HG03354 (cell line): Measurements from ENCODE around the gene YIPF2.
"Not testable (repeated sequence)": the region's sequence is repeated elsewhere in the genome, so short reads cannot be mapped to it uniquely, and the experiment has no call there.

Experiments
- ATAC-seq: cut with Tn5 transposase; IDR thresholded peaks from one replicate; pipeline ENCODE4 v1.9.1; 2021; ENCODE audit warnings: mild to moderate bottlenecking; ENCODE audit not compliant: unreplicated experiment, poor library complexity, severe bottlenecking

The YIPF2 gene

DNA sequence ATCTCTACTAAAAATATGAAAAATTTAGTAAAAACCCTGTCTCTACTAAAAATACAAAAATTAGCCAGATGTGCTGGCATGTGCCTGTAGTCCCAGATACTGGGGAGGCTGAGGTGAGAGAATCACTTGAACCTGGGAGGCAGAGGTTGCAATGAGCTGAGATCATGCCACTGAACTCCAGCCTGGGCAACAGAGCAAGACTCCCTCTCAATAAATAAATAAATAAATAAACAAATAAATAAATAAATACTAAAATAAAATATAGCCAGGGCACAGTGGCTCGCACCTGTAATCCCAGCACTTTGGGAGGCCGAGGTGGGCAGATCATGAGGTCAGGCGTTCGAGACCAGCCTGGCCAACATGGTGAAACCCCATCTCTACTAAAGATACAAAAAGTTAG, 15.0 kb upstream of the YIPF2 start:
- not testable (repeated sequence) for ATAC-seq

DNA sequence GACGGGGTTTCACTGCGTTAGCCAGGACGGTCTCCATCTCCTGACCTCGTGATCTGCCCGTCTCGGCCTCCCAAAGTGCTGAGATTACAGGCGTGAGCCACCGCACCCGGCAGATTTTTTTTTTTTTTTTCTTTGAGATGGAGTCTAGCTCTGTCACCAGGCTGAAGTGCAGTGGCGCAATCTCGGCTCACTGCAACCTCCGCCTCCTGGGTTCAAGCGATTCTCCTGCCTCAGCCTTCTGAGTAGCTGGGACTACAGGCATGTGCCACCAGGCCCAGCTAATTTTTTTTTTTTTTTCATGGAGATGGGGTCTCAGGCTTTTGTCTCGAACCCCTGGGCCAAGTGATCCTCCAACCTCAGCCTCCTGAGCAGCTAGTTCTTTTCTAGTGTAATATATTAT, 13.2 kb upstream of the YIPF2 start:
- not testable (repeated sequence) for ATAC-seq

DNA sequence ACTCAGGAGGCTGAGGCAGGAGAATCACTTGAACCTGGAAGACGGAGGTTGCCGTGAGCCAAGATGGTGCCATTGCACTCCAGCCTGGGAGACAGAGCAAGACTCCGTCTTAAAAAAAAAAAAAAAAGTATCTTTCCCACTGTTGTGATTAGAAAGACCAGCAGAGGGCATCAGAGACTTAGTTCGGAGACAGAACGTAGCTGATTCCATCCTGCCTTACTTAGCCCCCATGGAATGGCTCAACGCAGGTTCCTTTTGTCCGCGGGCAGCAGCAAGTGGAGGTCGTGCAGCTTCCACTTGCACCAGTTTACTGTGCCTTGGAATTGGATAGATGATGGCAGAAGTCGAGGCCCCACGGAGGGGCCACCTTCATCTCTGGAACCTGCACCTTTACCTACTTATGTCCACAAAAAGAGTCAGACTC, 8.2 kb upstream of the YIPF2 start:
- ATAC-seq: no peak

DNA sequence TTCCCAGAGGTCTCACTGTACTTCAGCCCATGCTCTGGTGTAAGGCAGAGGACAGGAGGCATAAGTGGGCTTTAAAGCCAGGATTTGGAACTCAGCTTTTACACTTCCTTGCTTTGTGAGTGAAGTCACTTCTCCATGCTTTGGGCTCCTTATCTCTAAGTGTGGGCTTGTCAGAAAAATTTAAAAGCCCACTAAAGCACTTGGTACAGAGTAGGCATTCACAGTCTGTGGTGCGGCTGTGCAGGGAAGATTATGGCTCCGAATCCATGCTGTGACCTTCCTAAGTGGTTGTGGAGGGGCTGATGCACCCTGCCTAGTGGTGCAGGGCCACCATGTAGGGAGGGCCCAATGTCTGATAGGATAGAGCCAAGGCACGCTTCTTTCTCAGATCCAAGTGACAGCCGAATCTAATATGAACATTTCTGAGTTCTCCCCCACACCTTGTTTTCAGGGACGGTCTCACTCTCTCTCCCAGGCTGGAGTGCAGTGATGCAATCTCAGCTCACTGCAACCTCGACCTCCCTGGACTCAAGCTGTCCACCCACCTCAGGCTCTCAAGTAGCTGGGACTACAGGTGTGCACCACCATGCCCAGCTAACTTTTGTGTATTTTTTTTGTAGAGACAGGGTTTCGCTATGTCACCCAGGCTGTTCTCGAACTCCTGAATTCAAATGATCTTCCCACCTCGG, 7.1 kb upstream of the YIPF2 start:
- ATAC-seq: no peak

DNA sequence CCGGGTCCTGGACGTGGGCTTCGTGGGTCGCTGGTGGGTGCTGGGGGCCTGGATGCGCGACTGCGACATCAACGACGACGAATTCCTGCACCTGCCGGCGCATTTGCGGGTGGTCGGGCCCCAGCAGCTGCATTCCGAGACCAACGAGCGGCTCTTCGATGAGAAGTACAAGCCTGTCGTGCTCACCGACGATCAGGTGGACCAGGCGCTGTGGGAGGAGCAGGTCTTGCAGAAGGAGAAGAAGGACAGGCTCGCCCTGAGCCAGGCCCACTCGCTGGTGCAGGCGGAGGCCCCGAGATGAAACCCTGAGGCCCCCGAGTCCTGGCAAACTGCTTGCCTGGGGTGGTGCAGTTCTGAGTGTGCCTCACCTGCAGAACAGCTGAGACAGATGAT, 959 bp upstream of the YIPF2 start:
- no peak for ATAC-seq

DNA sequence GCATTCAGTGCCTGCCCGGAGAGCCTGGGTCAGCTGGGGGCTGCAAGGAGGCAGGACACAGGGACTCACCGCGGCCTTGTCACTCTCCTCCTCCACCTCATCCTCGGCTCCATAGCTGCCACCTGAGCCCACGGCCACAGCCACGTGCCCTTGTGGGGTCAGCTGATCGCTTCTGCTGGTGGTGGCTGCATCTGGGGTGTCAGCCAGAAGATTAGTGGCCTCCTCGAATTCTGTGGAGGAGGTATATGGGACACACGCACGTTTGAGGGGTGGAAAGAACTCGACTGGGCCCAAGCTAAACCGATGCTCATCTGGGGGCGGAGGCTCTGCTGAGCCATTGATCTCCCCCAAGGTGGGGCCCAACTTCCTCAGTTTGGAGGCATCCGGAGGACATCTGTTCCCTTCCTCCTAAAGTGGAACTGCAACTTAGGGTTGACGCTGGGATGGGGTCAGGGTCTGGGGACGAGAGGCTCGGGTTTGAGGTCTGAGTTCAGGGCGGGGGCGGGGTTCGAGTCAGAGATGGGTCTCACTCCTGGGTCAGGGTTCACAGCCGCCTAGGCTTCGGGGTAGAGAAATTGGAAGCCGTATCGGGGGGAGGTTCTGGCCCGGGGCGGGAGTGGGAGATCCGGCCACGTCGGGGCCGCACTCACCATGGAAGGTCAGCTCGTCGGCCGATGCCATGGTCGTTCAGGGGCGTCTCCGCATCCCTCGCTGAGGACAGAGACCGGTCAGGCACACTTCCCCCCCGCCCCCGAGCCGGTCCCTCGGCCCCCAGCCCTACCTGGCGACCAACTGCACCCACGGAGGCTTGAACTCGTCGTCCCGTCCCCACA, 493 bp downstream of the YIPF2 start:
- no peak for ATAC-seq

DNA sequence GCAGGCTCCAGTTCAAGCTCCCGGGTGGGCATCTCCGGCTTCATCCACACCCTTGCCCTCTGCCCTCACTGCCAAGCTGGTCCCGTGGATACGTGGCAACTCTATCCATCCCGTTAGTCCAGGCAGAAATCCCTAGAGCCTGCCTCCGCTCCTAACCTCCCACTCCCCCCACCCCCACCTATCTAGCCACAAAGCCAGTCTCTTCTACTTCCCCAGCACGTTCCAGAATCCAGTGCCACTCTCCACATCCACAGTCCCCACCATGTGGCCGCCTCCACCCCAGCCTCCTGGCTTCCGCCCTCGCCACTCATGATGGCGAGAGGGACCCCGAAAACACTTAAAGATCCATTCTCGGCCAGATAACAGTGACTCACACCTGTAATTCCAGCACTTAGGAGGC, 3.8 kb downstream of the YIPF2 start:
- ATAC-seq: no peak

DNA sequence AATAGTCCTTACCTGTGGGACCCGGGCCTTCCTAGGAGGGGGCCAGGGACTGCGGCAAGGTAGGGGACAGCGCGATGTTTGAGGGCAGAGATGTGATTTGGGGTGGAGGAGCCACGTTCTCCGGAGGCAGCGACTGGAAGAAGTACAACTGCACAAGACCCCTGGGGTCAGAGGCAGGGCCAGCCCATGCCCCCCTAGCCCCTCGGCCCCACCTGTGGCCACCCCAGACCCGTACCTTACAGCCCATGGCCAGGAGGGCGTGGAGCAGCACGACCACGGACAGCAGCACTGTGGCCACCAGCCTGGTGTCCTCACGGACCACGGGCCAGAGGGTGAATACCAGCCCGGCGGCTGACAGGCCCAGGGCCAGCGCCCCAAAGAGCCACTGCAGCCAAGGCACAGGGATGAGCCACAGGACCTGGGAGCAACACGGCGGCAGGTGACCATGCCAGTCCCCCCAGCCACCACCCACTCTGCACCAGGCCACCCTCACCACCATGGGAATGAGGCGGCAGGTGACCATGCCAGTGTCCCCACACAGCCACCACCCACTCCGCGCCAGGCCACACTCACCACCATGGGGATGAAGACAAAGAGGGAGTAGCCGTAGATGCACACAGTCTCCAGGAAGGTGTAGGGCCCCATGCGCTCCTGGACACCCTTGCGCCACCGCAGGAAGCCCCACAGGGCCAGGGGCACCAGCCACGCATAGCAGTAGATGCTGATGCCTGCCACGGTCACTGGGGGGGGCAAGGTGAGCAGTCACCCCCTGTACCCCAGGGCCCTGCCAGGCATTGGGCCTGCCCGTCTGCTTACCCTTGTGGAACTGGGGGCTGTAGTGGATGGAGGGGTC, 5.0 kb downstream of the YIPF2 start:
- ATAC-seq: no peak

DNA sequence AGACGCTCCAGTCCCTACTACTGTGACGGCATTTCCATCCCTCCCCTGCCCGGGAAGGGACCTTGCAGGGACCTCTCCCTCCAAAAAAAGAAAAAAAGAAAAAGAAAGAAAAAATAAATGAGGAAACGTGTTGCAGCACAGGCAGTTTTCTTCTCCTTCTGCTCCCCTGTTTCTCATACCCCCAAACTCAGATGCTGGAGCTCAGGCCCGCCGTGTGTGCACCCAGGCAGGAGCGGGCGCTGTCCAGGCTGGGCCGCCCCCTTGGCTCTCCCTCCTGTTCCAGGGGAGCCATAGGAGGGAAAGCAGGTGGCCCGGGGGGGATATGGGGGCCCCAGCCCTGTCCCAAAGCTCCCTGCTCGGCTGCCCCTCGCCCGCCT, 5.8 kb downstream of the YIPF2 start:
- no peak for ATAC-seq

DNA sequence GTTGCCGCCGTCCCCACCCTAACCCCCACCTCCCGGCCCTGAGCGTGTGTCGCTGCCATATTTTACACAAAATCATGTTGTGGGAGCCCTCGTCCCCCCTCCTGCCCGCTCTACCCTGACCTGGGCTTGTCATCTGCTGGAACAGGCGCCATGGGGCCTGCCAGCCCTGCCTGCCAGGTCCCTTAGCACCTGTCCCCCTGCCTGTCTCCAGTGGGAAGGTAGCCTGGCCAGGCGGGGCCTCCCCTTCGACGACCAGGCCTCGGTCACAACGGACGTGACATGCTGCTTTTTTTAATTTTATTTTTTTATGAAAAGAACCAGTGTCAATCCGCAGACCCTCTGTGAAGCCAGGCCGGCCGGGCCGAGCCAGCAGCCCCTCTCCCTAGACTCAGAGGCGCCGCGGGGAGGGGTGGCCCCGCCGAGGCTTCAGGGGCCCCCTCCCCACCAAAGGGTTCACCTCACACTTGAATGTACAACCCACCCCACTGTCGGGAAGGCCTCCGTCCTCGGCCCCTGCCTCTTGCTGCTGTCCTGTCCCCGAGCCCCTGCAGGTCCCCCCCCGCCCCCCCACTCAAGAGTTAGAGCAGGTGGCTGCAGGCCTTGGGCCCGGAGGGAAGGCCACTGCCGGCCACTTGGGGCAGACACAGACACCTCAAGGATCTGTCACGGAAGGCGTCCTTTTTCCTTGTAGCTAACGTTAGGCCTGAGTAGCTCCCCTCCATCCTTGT, 6.4 kb downstream of the YIPF2 start:
- no peak for ATAC-seq

DNA sequence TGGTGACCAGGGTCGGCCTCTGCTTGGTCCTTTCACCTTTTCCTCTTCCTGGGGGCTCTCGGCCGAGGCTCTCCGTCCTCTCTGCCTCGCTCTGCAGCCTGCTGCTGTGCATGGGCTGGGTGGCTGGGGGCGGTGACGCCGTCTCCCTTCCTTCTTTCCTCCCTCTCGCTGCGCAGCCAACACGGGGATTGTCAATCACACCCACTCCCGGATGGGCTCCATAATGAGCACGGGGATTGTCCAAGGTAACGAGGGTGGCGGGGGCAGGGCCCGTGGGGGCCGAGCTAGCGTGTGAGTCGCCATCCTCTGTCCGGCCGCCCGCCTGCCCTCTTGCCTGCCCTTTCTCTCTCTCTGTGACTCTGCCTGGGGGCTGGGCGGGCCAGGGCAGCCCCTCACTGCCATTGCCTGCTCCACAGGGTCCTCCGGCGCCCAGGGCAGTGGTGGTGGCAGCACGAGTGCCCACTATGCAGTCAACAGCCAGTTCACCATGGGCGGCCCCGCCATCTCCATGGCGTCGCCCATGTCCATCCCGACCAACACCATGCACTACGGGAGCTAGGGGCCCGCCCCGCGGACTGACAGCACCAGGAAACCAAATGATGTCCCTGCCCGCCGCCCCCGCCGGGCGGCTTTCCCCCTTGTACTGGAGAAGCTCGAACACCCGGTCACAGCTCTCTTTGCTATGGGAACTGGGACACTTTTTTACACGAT, 7.1 kb downstream of the YIPF2 start:
- no peak for ATAC-seq

DNA sequence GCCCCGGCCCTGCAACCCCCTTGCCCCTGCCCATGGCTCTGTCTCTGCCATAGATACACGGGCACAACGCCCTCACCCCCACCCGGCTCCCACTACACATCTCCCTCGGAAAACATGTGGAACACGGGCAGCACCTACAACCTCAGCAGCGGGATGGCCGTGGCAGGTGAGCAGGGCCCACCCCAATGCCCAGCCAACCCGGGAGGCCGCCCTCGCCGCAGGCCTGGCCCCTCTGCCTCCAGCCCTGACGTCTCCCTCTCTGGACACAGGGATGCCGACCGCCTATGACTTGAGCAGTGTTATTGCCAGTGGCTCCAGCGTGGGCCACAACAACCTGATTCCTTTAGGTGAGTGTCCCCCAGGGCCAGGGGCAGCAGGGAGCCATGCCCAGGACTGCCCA, 7.7 kb downstream of the YIPF2 start:
- ATAC-seq: no peak

DNA sequence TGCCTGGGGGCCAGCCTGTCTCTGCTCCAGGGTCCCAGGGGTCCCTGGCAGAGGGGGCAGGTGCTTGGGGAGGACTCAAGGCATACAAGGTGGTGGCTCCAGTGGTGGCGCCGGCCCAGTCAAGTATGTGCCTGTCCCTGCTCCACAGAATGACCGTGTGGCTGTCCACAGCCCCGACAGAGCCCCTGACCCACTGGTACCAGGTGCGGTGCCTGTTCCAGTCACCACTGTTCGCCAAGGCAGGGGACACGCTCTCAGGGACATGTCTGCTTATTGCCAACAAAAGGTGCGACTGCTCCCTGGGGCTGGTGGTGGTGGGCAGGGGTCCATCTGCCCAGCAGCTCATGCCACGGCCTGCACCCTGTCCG, 8.2 kb downstream of the YIPF2 start:
- ATAC-seq: no peak

DNA sequence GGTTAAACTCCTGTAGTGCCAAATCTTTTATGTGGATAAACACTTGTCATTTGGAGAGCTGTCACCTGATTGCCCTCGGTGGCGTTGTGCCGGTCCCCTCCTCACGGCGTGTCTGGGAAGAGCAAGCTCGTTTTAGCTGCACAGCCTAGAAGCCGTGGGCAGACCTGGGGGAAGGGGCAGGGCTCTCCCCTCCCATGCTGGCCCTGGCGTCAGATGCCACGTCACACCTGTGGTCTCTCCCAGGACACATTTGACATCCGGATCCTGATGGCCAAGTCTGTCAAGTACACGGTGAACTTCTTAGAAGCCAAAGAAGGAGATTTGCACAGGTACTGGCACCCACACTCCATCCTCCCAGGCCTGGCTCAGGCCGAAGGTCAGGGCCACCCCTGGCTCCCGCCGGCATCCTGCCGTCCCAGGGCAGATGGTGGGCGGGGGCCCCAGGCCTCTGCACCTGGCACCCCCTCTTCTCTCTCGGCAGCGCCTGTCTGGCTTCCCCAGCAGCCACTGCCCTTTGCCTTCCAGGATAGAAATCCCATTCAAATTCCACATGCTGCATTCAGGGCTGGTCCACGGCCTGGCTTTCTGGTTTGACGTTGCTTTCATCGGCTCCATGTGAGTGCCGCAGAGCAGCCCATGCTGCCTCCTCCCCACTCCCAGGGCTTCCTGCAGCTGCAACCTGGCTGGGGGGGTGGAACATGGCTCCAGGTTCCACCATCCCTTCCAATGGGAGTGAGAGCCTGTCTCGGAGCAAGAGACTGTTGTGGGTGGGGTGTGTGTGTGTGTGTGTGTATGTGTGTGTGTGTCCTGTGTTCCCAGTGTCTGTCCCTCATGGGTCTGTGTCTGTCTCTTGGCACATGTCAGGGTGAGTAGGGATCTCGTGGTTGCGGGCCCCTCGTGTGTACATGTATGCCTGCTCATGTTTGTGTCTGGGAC, 8.8 kb downstream of the YIPF2 start:
- ATAC-seq: no peak

DNA sequence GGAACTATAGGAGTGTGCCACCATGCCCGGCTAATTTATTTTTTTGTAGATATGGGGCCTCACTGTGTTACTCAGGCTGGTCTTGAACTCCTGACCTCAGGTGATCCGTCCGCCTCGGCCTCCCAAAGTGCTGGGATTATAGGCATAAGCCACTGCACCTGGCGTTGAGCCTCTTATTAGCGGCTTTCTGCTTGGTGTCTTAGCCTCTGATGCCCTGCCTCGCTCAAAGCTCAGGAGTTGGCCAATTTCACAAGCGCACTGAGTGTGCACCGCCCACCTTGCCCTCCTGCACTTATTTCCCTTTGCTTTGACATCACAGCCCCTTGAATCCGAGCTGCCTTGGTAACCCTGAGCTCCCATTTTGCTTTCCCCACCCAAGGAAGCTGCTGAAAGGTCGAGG, 10.1 kb downstream of the YIPF2 start:
- ATAC-seq: no peak

DNA sequence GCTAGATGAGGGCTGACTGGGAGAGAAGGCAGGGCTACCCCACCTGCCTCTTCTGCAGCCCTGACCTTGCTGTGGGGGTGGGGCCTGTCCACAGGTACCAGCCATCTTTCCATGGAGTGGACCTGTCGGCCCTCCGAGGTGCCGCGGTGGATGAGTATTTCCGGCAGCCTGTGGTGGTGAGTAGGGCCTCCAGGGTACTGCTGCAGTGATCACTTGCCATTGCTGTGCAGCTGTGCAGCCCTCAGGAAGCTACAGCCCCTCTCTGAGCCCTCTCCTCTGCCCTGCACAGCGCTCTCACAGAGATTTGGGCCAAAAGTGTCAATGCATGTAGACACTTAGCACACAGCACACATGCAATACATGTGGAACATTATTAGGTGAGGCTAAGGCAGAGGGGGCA, 11.8 kb downstream of the YIPF2 start:
- ATAC-seq: no peak

DNA sequence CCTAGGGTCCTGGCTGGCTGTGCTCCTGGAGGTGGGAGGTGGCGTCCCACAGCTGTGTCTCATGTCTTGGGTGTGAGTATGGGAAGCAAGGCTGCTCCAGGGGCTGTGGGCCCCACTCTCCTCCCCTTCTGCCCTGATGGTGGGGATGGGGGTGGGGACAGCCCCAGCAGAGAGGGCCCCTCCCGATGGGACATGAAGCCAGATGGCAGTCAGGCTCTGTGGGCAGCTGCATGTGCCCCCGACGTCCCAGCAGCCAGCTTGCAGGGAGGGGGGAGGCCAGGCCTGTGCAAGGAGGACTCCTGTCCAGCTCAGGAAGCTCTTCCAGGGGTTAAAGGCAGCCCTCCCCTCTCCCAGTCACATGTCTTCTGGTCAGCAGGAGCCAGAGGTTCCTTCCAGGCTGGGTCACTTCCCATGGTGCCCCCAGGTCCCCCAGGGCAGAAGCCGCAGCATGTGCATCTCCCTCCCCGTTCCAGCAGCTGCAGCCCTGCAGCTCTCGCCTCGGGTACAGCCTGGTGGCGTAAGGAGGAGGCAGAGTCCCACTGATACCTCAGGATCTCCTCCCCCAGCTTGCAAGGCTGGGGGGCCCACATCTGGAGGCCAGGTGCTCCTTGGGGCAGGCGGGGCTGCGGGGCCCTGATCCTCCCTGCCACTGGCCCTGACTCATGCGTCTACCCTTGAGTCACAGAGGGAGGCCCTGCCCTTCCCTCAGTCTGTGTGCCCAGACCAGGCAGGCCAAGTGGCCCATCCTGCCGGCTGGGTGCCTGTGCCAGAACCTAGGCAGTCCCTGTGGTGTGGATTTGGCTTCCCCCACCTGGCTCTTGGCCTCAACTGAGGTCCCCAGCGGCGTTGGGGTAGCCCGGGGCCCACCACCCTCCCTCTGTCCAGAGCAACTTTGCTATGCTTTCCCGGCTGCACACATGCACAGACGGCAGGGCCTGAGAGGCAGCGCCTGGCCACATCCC, 13.0 kb downstream of the YIPF2 start:
- ATAC-seq: no peak
